SK-N-MC (cell line): Measurements from ENCODE around the gene PEX11B.

ENCODE experiments used
- DNase-seq: peaks from one replicate; pipeline ENCODE4 v3.0.0-alpha.2; 2011; ENCODE audit warnings: low read depth, low spot score
- H3K27ac ChIP-seq: fragments of 200-600 bp; sonication (generic); 2 replicates; pipeline ENCODE4 v1.5.1; 2016; ENCODE audit warnings: mixed run types
- H3K36me3 ChIP-seq: fragments of 200-600 bp; sonication (generic); 2 replicates; pipeline ENCODE4 v1.6.1; 2017; ENCODE audit warnings: antibody characterized with exemption, low read length, mixed read lengths; ENCODE audit not compliant: insufficient read depth
- H3K4me3 ChIP-seq: fragments of 200-600 bp; sonication (generic); 2 replicates; pipeline ENCODE4 v1.5.1; 2016
- H3K9ac ChIP-seq: fragments of 200-600 bp; sonication (generic); 2 replicates; pipeline ENCODE4 v1.8.0; 2017; ENCODE audit warnings: mixed run types, mixed read lengths; ENCODE audit not compliant: insufficient read length
- H3K9me3 ChIP-seq: fragments of 200-600 bp; sonication (generic); 2 replicates; pipeline ENCODE4 v1.6.1; 2017; ENCODE audit warnings: low read depth, mild to moderate bottlenecking, antibody characterized with exemption, low read length, moderate library complexity, mixed read lengths
- EZH2 ChIP-seq: fragments of 200-600 bp; sonication (generic); IDR thresholded peaks from one replicate; pipeline ENCODE4 v1.6.1; 2017; ENCODE audit warnings: antibody characterized with exemption
- FOXP2 ChIP-seq: optimal IDR thresholded peaks from 2 replicates; pipeline ENCODE3; 2011; ENCODE audit warnings: mild to moderate bottlenecking, moderate library complexity; ENCODE audit not compliant: insufficient read depth; ENCODE audit errors: extremely low read length, control extremely low read depth
- POLR2AphosphoS5 ChIP-seq: IDR thresholded peaks from 2 replicates; pipeline ENCODE4 v1.6.1; 2012; ENCODE audit warnings: mild to moderate bottlenecking, low read depth, low read length, borderline replicate concordance

PEX11B gene

GRCh38 chr1:145891143-145891542 is 27.4 kb downstream of the PEX11B start:
- TF ChIP-seq EZH2 (no peak), FOXP2 (no peak), POLR2AphosphoS5 (no peak)
- no peak for DNase-seq
- Histone ChIP-seq H3K9ac (peak overlapping the region; percentile 8), H3K4me3 (no peak overlapping the region), H3K27ac (no peak overlapping the region; the same call in none of the 2 replicates), H3K9me3 (no peaks in the 10 kb centered on the region), H3K36me3 (no peaks in the 10 kb centered on the region)

GRCh38 chr1:145889722-145890121 is 28.8 kb downstream of the PEX11B start:
- no peak for DNase-seq
- H3K27ac ChIP-seq = no peak overlapping the region
- TF ChIP-seq POLR2AphosphoS5 (no peak), EZH2 (no peak), FOXP2 (no peak)
- H3K9ac ChIP-seq = no peak overlapping the region
- no peak overlapping the region for H3K4me3 ChIP-seq
- no peaks in the 10 kb centered on the region for H3K36me3 ChIP-seq
- H3K9me3 ChIP-seq = no peaks in the 10 kb centered on the region

GRCh38 chr1:145887631-145888030 is 30.9 kb downstream of the PEX11B start:
- H3K9me3 ChIP-seq = no peaks in the 10 kb centered on the region
- no peak for DNase-seq
- TF ChIP-seq POLR2AphosphoS5 = no peak
- no peak overlapping the region for H3K9ac ChIP-seq
- no peak overlapping the region for H3K4me3 ChIP-seq
- H3K27ac ChIP-seq = no peak overlapping the region
- H3K36me3 ChIP-seq = no peaks in the 10 kb centered on the region

GRCh38 chr1:145886816-145887215 is 31.7 kb downstream of the PEX11B start:
- Histone ChIP-seq H3K9ac (no peak overlapping the region), H3K27ac (no peak overlapping the region), H3K9me3 (no peaks in the 10 kb centered on the region), H3K36me3 (no peaks in the 10 kb centered on the region), H3K4me3 (no peak overlapping the region)
- TF ChIP-seq POLR2AphosphoS5 = no peak
- no peak for TF ChIP-seq FOXP2
- no peak for TF ChIP-seq EZH2
- no peak for DNase-seq

GRCh38 chr1:145886390-145886789 is 32.1 kb downstream of the PEX11B start:
- H3K36me3 ChIP-seq = no peaks in the 10 kb centered on the region
- no peak for DNase-seq
- H3K9ac ChIP-seq = no peak overlapping the region
- peak overlapping the region; percentile 91 for H3K4me3 ChIP-seq
- no peak overlapping the region for H3K27ac ChIP-seq
- TF ChIP-seq EZH2 (no peak), FOXP2 (no peak), POLR2AphosphoS5 (no peak)
- H3K9me3 ChIP-seq = no peaks in the 10 kb centered on the region

GRCh38 chr1:145885738-145886287 is 32.7 kb downstream of the PEX11B start, which contains the start of gene ANKRD35:
ANKRD35 (minus strand) TSS chr1:145885866; CDS start chr1:145885758, 108 bp downstream.
- H3K9ac ChIP-seq = no peak within 1 kb of the TSS
- H3K9me3 ChIP-seq = no peaks in the 10 kb centered on the region
- DNase-seq = no peak
- H3K27ac ChIP-seq = no peak within 1 kb of the TSS
- H3K4me3 ChIP-seq = peak within 1 kb of the TSS; percentile 91
- no peak for TF ChIP-seq FOXP2
- no peak for TF ChIP-seq POLR2AphosphoS5
- no peak for TF ChIP-seq EZH2
- no peaks in the 10 kb centered on the region for H3K36me3 ChIP-seq

- Histone ChIP-seq H3K27ac (no peak overlapping the region), H3K36me3 (no peaks in the 10 kb centered on the region), H3K9ac (no peak overlapping the region), H3K4me3 (no peak overlapping the region), H3K9me3 (no peaks in the 10 kb centered on the region)
- TF ChIP-seq FOXP2 (no peak), POLR2AphosphoS5 (no peak), EZH2 (no peak)
- DNase-seq = no peak
Observed at GRCh38 chr1:145884675-145885074, 33.8 kb downstream of the PEX11B start.

- H3K9ac ChIP-seq = no peak overlapping the region
- DNase-seq = no peak
- no peaks in the 10 kb centered on the region for H3K36me3 ChIP-seq
- no peaks in the 10 kb centered on the region for H3K9me3 ChIP-seq
- no peak overlapping the region for H3K4me3 ChIP-seq
- TF ChIP-seq EZH2 = no peak
- no peak for TF ChIP-seq FOXP2
- TF ChIP-seq POLR2AphosphoS5 = no peak
- H3K27ac ChIP-seq = no peak overlapping the region
Observed at GRCh38 chr1:145879775-145880174, 38.7 kb downstream of the PEX11B start.

GRCh38 chr1:145878724-145879123 is 39.8 kb downstream of the PEX11B start:
- Histone ChIP-seq H3K9me3 (no peaks in the 10 kb centered on the region), H3K9ac (no peak overlapping the region), H3K36me3 (no peaks in the 10 kb centered on the region), H3K4me3 (no peak overlapping the region), H3K27ac (no peak overlapping the region)
- TF ChIP-seq POLR2AphosphoS5 (no peak), FOXP2 (no peak), EZH2 (no peak)
- DNase-seq = no peak
